ENCODE results near the gene IQGAP2.

The IQGAP2 gene

DNA sequence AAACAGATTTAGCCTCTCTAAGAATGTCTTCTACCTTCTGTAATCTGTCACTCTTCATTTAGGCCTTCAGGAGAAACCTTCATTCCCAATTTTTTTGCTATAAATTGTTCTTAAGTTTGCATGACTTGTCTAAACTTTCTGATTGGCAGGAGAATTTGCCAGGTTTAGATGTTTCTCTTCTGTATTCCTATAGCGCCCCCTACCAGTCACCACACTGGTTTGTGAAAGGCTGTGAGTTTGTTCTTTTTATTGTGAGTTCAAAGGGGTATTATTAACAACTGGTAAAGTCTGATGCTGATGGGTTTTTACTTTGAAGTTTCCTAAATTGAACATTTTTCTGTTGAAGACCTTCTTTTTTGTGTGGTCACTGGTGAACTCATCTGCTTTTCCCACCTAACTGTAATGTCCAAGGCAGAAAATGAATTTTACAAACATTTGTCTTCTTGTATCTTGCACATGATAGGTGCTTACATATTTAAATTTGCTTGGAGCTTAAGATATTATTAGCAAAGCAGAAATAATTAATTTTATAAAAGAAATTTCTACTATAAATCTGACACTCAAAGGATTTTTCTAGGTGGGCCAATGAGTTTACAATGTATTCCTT is 238.5 kb downstream of the IQGAP2 start:
- Histone ChIP-seq H3K36me3 (no peaks in the 10 kb centered on the region), H3K4me3 (ENCODE audit: low read depth, low read length) (no peak overlapping the region), H3K4me1 (no peaks in the 10 kb centered on the region), H3K27me3 (no peaks in the 10 kb centered on the region; the same call in none of the 2 replicates), H3K9me3 (no peaks in the 10 kb centered on the region)
- DNase-seq: peak; percentile 64
- peak; percentile 78 for TF ChIP-seq CTCF (IDR thresholded peaks at IDR 0.05; ENCODE audit: low read depth, low read length)

GRCh38 chr5:76642390-76643040 is 239.4 kb downstream of the IQGAP2 start:
- DNase-seq: no peak
- TF ChIP-seq CTCF (IDR thresholded peaks at IDR 0.05; ENCODE audit: low read depth, low read length): no peak
- no peaks in the 10 kb centered on the region for H3K36me3 ChIP-seq

DNA sequence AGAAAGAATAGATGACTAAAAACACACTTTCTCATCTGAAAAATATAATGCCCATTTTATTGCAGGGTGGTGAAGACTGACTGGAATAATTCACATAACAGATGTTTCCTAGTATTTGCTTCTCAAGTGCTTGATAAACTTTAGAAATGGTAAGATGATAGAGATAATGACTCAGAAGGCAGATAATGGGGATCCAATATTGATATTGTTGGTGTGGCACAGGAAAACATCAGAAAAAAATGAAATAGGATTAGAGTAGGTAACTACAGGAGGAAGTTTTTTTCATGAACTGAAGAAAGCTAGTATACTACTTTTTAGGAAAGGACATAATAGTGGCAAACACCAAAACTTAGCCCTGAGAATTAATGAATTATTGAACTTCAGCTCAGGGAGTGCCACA is 240.3 kb downstream of the IQGAP2 start:
- no peaks in the 10 kb centered on the region for H3K36me3 ChIP-seq
- no peaks in the 10 kb centered on the region for H3K9me3 ChIP-seq
- TF ChIP-seq CTCF (IDR thresholded peaks at IDR 0.05; ENCODE audit: low read depth, low read length): no peak
- H3K4me3 ChIP-seq (ENCODE audit: low read depth, low read length): no peak overlapping the region
- DNase-seq: no peak
- no peaks in the 10 kb centered on the region for H3K4me1 ChIP-seq
- H3K27me3 ChIP-seq: no peaks in the 10 kb centered on the region; the same call in none of the 2 replicates

More at GRCh38 chr5:76642390-76643040, 239.4 kb downstream of the IQGAP2 start:
- H3K4me3 ChIP-seq (ENCODE audit: low read depth, low read length): no peak overlapping the region
- no peaks in the 10 kb centered on the region for H3K9me3 ChIP-seq
- H3K27me3 ChIP-seq: no peaks in the 10 kb centered on the region; the same call in none of the 2 replicates
- H3K4me1 ChIP-seq: no peaks in the 10 kb centered on the region

GRCh38 chr5:76649140-76649539 is 246.1 kb downstream of the IQGAP2 start:
- peaks cover 14% of the 10 kb centered on the region for H3K27me3 ChIP-seq
- DNase-seq: no peak
- H3K9me3 ChIP-seq: no peaks in the 10 kb centered on the region
- no peak for TF ChIP-seq CTCF (IDR thresholded peaks at IDR 0.05; ENCODE audit: low read depth, low read length)
- H3K4me1 ChIP-seq: no peaks in the 10 kb centered on the region
- H3K36me3 ChIP-seq: no peaks in the 10 kb centered on the region
- no peak overlapping the region for H3K4me3 ChIP-seq (ENCODE audit: low read depth, low read length)

DNA sequence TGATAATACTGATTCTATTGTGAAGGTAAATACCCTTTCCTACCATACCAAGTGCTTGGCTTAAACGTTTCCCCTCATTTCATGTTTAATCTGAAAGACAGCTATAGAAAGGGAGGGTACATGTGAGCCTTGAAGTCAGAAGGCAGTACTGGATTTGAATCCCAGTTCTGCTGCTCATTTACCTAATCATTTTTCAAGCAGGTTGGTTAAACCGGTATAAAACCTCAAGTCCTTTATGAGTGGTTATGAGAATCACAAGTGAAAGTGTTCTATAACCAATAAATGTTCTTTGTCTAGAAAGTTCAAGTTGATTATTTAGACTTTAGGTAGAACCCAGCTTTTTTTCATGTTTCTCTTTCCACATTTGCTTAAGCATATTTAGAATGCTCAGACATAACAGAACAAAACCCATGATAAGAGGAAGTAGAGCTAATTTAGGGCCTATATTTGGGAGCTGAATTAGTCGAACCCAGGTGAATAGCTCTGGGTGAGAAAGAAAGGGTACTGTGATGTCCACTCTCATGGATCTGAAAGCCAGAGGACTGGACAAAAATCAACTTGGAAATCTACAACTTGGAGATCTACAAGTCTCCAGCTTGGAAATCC is 249.8 kb downstream of the IQGAP2 start:
- DNase-seq: no peak
- H3K9me3 ChIP-seq: no peaks in the 10 kb centered on the region
- peaks cover 28% of the 10 kb centered on the region for H3K27me3 ChIP-seq
- no peaks in the 10 kb centered on the region for H3K36me3 ChIP-seq
- no peak for TF ChIP-seq CTCF (IDR thresholded peaks at IDR 0.05; ENCODE audit: low read depth, low read length)
- H3K4me1 ChIP-seq: no peaks in the 10 kb centered on the region
- H3K4me3 ChIP-seq (ENCODE audit: low read depth, low read length): no peak overlapping the region

GRCh38 chr5:76657091-76657490 is 254.0 kb downstream of the IQGAP2 start:
- no peak overlapping the region for H3K4me3 ChIP-seq (ENCODE audit: low read depth, low read length)
- H3K9me3 ChIP-seq: no peaks in the 10 kb centered on the region
- H3K27me3 ChIP-seq: peaks cover 39% of the 10 kb centered on the region
- no peaks in the 10 kb centered on the region for H3K4me1 ChIP-seq
- no peak for DNase-seq
- no peak for TF ChIP-seq CTCF (IDR thresholded peaks at IDR 0.05; ENCODE audit: low read depth, low read length)
- no peaks in the 10 kb centered on the region for H3K36me3 ChIP-seq
